Psoas muscle (tissue), 8 donors: ENCODE data around the gene TNIK. TPM values are rescaled to one million over a fixed set of nuclear protein-coding genes. Genes with fewer than 3 reads are reported as not detected.
"Not testable (repeated sequence)": the region's sequence is repeated elsewhere in the genome, so short reads cannot be mapped to it uniquely, and the experiment has no call there.

Source experiments
- ATAC-seq, 4 donors: fragments of 200-7000 bp; cut with Tn5 transposase; one replicate each; pipeline ENCODE4 v1.9.1; 2020; ENCODE audit warnings: moderate library complexity in 3 of 4, mild to moderate bottlenecking in 2 of 4
- DNase-seq, 2 donors: peaks; one replicate each; pipeline ENCODE4 v3.0.0-alpha.2; 2020
- H3K27ac ChIP-seq: fragments of 200-600 bp; one replicate; pipeline ENCODE4 v1.8.0; 2022
- H3K27me3 ChIP-seq, 3 donors: fragments of 200-600 bp in 1 of 3; one replicate each; pipeline versions ENCODE4 v1.6.1 to v1.8.0; 2013 to 2022; ENCODE audit warnings: low read length in 2 of 3, mild to moderate bottlenecking in 2 of 3, moderate library complexity in 1 of 3; ENCODE audit not compliant: insufficient read depth in 3 of 3
- H3K36me3 ChIP-seq, 2 donors: fragments of 200-600 bp in 1 of 2; one replicate each; pipeline versions ENCODE4 v1.6.1 to v1.8.0; 2013 to 2022; ENCODE audit warnings: low read depth in 1 of 2, mild to moderate bottlenecking in 1 of 2, moderate library complexity in 1 of 2; ENCODE audit not compliant: insufficient read depth in 1 of 2
- H3K4me1 ChIP-seq: fragments of 200-600 bp; one replicate; pipeline ENCODE4 v1.8.0; 2022
- H3K4me3 ChIP-seq: fragments of 200-600 bp; one replicate; pipeline ENCODE4 v1.8.0; 2022; ENCODE audit warnings: mild to moderate bottlenecking
- H3K9me3 ChIP-seq: fragments of 200-600 bp; one replicate; pipeline ENCODE4 v1.8.0; 2022
- CTCF ChIP-seq: fragments of 200-600 bp; IDR thresholded peaks from one replicate; pipeline ENCODE4 v1.8.0; 2022; ENCODE audit warnings: antibody characterized with exemption
- WGBS, 3 donors: extraction: QIAGEN DNeasy Blood & Tissue Kit; methylation state at CpG; one replicate each; pipeline versions ENCODE4 v1.1.6 to v1.1.7; 2013; 5-methylcytosine and 5-hydroxymethylcytosine counted together
- intact Hi-C, 2 donors: fragments of 100-400 bp; cut with DNase I; formaldehyde crosslinking; loops; one replicate each; pipeline versions ENCODE4 v1.11.0 to v1.14.2; 2022
- polyA plus RNA-seq, 3 donors: library from polyadenylated mRNA; stranded (reverse); fragments of 200-250 nt; gene quantifications; one replicate each; pipeline ENCODE4 v1.2.3, GENCODE V29; 2013
- total RNA-seq, 4 donors: library from RNA; stranded (reverse); fragmentation: NEBNext Ultra II Directional in 2 of 4; extraction: Animal tissue kit (Norgen Biotek cat#: 25700) in 2 of 4; gene quantifications; one replicate each; pipeline versions ENCODE4 v1.2.1 to v1.2.4, GENCODE V29; 2021 to 2023
- donor health status: healthy with polysubstance abuse.
- donor health status: DM: no; HTN: no; CAD: no; lungs with moderate emphysema.
- donor health status: Bipolar disorder and iron deficiency.
- donor health status: healthy.
- donor health status: DM: yes; HTN: yes; CAD: no.
- donor health status: DM: no; HTN: no; CAD: no.
- donor health status: DM: no; HTN: no; CAD: no.
- donor health status: DM: yes; HTN: yes; CAD: no.

TNIK gene
- total and polyA plus RNA-seq, 7 donors, result 9.9 to 32.4 (median 12.5) TPM

GRCh38 chr3:171429635-171430034 lies 30.6 kb downstream of the TNIK start:
- DNase-seq, result no peak
- Histone ChIP-seq H3K27ac (no peak overlapping the region), H3K36me3 (no peaks in the 10 kb centered on the region), H3K4me1 (peaks cover 26% of the 10 kb centered on the region), H3K4me3 (no peak overlapping the region), H3K27me3 (no peaks in the 10 kb centered on the region), H3K9me3 (no peaks in the 10 kb centered on the region)
- intact Hi-C loops, result no loop called here
- WGBS, 3 donors, result 90 to 96% (median 94%) methylated on average over 2 of the region's 2 CpGs
- no peak for ATAC-seq
- no peak for TF ChIP-seq CTCF

GRCh38 chr3:171428892-171429291 lies 31.3 kb downstream of the TNIK start:
- TF ChIP-seq CTCF, result no peak
- peaks cover 26% of the 10 kb centered on the region for H3K4me1 ChIP-seq
- ATAC-seq (peak in 3 of 4 donors; percentile 27 to 57 (median 37)), DNase-seq (no peak)
- no peaks in the 10 kb centered on the region for H3K36me3 ChIP-seq
- 29 to 56% (median 38%) methylated on average over 3 of the region's 3 CpGs for WGBS, 3 donors
- H3K9me3 ChIP-seq, result no peaks in the 10 kb centered on the region
- intact Hi-C loops, result no loop called here
- no peaks in the 10 kb centered on the region for H3K27me3 ChIP-seq
- H3K27ac ChIP-seq, result no peak overlapping the region
- no peak overlapping the region for H3K4me3 ChIP-seq

- TF ChIP-seq CTCF, result no peak
These were observed 31.9 kb downstream of the TNIK start for GRCh38 chr3:171428321-171428787.

GRCh38 chr3:171427771-171428320 lies 32.4 kb downstream of the TNIK start:
- peaks cover 19% of the 10 kb centered on the region for H3K4me1 ChIP-seq
- H3K27me3 ChIP-seq, result no peaks in the 10 kb centered on the region
- intact Hi-C loops, result no loop called here
- ATAC-seq (no peak), DNase-seq (no peak)
- H3K36me3 ChIP-seq, result no peaks in the 10 kb centered on the region
- TF ChIP-seq CTCF, result no peak
- H3K4me3 ChIP-seq, result no peak overlapping the region
- H3K9me3 ChIP-seq, result no peaks in the 10 kb centered on the region
- no peak overlapping the region for H3K27ac ChIP-seq
- WGBS, 3 donors, result 83 to 92% (median 88%) methylated on average over 4 of the region's 4 CpGs

More at GRCh38 chr3:171428321-171428787, 31.9 kb downstream of the TNIK start:
- Histone ChIP-seq H3K27ac (no peak overlapping the region), H3K4me1 (peaks cover 24% of the 10 kb centered on the region), H3K27me3 (no peaks in the 10 kb centered on the region), H3K4me3 (no peak overlapping the region), H3K36me3 (no peaks in the 10 kb centered on the region), H3K9me3 (no peaks in the 10 kb centered on the region)
- intact Hi-C loops, result no loop called here
- DNase-seq, result no peak
- peak in 2 of 4 donors; percentile 45 to 53 for ATAC-seq
- 66 to 76% (median 70%) methylated on average over 4 of the region's 4 CpGs for WGBS, 3 donors

GRCh38 chr3:171424063-171424462 lies 36.1 kb downstream of the TNIK start:
- H3K36me3 ChIP-seq, H3K4me3 ChIP-seq, DNase-seq, intact Hi-C loops, H3K4me1 ChIP-seq, H3K27me3 ChIP-seq, H3K9me3 ChIP-seq, H3K27ac ChIP-seq, ATAC-seq: not testable (repeated sequence)
- WGBS, 3 donors, result 81 to 88% (median 85%) methylated on average over 2 of the region's 2 CpGs

- H3K36me3 ChIP-seq, H3K4me3 ChIP-seq, H3K27me3 ChIP-seq, H3K4me1 ChIP-seq, ATAC-seq, intact Hi-C loops, H3K27ac ChIP-seq, H3K9me3 ChIP-seq, DNase-seq: not testable (repeated sequence)
- WGBS, 3 donors, result 39 to 65% (median 42%) methylated on average over 2 of the region's 2 CpGs
These were observed 37.4 kb downstream of the TNIK start for GRCh38 chr3:171422855-171423254.
